ENCODE measurements around the gene TMEM92.
"Not testable (repeated sequence)": the region's sequence is repeated elsewhere in the genome, so short reads cannot be mapped to it uniquely, and the experiment has no call there.

Gene TMEM92

DNA sequence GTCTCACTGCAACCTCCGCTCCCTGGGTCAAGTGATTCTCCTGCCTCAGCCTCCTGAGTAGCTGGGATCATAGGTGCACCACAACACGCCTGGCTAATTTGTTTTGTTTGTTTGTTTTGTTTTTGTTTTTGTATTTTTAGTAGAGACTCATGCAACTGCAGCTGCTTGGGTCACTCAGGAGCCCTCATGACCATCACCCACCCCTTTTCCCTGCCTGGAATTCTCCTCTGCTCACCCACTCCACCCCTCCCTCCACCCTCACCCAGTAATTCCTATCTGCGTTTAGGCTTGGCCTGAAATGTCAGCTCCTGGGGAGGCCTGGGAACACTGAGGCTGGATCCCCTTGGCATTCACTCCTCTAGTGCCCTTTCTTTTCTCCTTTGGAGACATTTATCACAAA is 25.5 kb downstream of the TMEM92 start:
- no peak for DNase-seq

DNA sequence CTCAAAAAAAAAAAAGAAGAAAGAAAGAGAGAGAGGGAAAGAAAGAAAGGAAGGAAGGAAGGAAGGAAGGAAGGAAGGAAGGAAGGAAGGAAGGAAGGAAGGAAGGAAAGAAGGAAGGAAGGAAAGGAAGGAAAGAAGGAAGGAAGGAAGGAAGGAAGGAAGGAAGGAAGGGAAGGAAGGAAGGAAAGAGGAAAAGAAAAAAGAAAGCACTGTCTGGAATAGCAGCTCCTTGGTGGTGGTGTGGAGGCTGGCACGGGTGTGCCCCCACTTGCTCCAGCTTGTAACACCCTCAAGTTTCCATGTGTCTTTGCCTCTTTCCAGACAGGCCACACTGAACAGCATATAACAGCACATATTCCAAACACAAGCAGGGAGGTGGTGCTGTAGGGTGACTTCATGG is 26.6 kb downstream of the TMEM92 start:
- DNase-seq = not testable (repeated sequence)

DNA sequence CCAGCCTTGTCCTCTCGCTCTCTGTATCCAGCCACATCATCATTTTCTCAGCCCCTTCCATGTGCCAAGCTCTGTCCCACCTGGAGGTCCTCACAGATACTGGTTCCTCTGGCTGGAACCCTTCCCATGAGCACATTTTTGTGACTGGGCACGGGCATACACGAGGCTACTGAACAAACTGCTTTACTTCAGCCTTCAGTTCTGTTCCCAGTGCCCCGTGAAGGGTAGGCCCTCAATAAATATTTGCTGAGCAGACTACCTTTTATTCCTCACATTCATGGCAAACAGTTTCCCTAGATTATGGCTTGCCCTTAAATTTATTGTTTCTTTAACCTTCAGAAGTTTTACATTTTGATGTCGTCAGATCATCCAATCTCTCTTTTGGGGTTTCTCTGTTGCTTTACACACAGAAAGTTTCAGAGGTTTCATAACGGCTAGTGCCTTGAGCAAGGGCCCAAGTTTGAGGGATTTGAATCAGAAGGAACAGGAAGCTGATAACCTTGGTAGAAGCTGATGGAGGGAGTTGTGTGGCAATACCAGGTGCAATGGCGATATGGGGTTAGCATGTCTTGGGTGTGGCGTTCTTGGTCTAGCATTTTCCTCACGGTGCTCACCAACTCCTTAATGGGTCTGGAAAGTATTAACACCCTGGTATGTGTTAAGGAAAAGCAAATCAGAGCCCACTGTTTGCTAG is 27.8 kb downstream of the TMEM92 start:
- no peak for DNase-seq

DNA sequence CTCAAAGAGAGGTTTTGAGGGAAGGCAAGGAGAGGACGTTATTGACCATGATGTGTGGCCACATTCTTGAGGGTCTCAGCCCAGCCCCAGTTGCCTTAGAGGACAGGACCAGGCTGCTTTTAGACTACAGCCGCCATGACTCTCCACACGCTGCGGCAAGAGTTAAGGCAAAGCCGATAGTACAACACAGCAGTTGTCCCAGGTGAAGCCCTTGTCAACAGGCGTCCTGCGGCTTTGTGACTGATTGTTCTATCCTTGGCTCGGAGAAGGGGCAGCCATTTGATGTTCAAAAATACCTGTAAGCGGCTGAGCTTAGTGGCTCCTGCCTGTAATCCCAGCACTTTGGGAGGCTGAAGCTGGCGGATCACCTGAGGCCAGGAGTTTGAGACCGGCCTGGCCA is 28.8 kb downstream of the TMEM92 start:
- no peak for DNase-seq

DNA sequence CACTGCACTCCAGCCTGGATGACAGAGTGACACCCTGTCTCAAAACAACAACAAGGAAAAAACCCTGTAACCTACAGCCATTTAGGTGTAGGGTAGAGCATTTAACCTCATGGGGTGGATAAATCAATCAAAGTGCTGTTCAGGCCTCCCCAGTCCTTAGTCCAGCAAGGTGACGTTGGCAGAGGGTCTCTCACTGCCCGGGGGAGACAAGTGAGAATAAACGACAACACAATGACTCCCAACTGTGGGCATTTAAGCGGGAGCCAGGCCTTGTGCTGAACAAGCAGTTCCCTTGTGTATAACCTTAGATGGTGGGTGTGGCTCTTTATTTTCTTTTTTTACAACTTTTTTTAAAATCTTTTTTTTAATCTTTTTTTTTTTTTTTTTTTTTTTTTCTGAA is 29.3 kb downstream of the TMEM92 start:
- DNase-seq = no peak

DNA sequence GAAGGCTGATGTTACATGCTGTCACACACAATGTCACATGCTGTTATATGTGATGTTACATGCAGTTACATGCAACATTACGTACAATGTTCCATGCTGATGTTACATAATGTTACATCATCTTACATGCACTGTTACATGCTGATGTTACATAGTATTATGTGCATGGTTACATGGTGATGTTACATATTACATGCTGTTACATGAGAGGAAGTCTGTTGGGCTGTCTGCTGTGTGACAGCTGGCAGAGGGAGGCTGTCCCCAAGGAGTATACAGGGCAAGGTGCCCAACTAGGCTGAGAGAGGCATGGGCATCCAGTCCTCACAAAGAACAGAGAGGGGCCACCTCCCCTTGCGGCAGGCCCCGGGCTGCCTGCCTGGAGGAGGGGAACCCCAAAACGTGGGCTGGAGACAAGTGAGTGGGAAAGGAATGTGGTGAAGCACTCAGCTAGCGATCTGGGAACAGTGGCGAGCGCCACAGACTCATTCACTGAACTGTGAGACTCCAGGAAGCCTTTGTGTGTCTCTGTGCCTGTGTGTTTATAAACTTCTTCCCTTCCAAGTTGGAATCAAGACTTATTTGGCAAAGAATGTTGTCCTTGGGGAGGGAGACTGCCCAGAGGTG is 30.6 kb downstream of the TMEM92 start:
- no peak for DNase-seq

DNA sequence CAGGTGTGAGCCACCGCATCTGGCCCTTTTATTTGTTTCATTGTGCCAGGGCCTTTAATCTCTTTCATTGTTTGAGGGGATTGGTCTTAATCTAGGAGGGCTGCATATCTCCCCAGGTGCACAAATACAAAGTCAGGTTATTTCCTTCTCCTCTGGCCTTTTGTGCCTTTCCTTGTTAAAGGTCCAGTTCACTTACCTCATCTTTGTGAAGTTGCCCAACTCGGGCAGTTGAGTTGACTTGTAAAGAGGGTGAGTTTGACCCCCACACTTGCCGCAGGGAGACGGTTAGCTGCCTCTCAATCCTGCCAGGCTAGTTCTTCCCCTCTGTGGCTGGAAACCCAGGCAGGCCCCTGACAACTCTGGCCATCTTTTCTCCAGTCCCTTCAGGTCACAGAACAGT is 33.4 kb downstream of the TMEM92 start:
- no peak for DNase-seq

DNA sequence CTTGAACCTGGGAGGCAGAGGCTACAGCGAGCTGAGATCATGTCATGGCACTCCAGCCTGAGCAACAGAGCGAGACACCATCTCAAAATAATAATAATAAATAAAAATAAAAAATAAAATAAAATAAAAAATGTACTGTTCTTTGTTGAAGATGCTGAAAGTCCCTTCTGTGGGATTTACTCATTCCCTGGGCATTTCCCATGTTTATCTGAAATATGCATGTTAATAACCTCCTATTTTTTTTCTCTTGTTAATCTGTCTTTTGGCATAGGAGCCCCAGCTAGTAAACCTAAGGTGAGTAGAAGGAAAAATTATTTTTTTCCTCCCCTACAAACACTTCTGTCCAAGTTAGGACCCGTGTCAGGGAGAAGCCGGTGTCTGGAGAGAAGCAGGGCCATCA is 34.4 kb downstream of the TMEM92 start:
- no peak for DNase-seq

DNA sequence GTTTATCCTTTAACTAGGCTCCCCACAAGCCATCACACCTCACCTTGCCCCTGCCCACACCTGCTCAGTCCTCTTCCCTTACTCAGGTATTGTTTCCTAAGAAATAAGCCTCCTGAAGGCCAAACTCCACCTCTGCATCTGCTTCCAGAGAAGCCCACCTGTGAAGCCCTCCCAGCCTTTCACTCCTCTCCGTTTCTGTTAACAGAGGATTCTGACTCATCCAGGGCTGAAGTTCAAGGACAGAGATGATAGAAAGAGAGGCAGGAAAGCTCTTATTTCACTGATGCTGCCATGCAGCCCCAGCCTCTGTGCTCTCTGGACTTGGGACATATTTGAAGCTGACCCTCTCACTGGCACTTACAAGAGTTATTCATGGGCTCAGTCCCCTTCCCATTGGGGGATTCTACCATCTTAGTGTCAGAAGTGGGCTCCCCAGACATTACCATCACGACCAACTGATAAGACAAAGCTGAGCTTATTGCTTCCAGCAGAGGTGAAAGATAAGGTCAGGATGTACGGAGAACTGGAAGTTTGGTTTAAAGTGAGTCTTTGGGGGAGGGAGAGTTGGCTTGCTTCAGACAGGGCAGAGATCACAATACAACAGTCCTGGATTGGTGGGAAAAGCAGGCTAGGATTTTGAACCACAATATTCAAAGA is 36.3 kb downstream of the TMEM92 start:
- no peak for DNase-seq

DNA sequence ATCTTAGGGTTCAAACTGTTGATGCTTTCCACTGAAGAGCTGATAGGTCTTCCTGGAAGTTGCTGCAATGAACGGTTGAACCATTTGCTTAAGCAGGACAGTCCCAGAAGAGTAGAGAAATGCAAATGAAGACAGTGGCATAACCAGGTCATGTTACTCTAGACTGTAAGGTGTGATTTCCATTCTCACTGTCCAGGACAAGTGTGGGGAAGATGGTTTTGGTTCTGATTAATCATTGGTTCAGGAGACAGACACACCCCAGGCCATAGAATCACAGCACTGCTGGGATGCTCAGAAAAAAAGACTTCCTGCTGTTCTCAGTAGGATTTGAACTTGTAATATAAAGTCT is 36.8 kb downstream of the TMEM92 start:
- no peak for DNase-seq

DNA sequence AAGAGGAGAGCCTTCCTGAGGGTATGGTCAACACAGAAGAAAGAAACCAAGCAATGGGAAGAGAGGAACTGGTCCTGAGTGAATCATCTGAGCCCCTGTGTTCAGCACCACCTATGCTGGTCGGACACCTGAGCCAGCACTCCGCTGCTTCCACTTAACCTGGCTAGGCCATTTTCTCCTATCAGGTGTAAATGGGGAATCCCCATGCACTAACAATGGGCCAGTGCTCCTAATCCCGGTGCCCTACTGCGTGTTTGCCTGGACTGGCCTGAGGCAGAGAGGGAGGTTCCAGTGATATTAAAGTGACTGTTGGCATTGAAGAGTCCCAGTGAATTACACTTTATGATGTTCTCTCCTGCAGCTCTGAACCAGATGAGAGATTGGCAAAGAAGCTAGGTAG is 37.2 kb downstream of the TMEM92 start:
- DNase-seq = no peak

DNA sequence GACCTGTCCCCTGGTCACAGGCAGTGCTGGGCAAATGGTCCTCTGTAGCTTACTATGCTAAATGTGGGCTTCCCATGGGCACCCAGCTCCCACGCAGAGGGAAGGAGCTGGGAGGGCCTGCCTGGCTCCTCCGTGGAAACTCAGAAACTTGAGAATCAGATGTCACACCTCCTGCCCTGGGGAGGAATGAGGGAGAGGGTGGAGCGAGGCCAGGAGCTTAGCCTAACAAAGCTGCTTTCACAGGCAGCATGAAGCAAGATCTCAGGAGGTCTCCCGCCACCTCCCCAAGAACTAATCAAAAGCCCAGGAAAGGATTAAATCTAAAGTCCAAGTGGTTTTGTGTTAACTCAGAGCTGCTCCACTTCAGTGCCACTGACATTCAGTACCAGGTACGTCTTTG is 38.0 kb downstream of the TMEM92 start:
- no peak for DNase-seq

DNA sequence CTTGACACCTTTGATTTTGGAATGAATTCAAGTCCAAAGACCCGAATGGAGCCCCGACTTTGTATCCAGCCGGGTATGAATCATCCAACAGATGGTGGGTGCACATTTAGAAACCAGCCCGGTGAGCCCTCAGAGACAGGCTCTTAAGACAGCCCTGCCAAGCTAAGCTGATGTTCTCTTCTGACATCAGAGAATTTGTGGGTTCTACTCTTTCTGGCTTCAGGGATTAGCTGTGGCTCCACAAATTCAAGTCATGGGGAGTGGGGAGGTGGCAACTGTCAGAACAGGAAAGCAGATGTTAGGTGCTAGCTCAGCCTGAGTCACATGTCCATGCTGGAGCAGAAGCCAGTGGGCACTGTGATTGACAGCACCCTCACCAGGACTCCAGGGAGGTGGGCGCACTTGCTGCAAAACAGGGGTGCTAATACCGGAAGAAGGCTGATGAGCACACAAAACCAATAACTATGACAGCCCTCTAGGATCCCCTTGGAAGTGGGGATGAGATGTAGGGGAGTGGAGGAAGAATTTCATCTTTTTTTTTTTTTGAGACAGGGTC is 40.3 kb downstream of the TMEM92 start:
- DNase-seq = no peak

DNA sequence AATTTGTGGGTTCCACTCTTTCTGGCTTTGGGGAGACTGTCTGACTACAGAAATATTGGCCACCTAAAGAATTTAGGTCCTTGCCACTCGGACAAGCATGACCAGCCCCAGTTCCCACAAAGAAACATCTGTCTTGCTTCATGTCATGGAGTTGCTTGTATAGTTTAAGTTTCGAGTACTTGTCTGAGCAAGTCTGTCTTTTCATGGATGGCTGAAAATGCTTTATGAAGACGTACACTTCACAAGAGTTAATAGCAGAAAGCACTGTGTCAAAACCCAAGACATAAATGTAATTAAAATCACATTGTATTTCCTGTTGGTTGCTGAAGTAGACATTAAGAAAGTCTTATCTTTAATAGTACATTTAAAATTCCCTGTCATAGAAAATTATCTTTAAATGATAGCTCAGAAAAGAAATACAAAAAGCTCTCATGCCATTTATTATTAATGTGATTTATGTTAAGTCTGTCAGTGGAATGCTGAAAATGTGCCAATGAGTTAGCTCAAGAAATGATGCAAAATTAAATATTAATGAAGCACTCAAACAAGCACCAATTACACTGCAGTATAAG is 41.8 kb downstream of the TMEM92 start:
- DNase-seq = no peak

DNA sequence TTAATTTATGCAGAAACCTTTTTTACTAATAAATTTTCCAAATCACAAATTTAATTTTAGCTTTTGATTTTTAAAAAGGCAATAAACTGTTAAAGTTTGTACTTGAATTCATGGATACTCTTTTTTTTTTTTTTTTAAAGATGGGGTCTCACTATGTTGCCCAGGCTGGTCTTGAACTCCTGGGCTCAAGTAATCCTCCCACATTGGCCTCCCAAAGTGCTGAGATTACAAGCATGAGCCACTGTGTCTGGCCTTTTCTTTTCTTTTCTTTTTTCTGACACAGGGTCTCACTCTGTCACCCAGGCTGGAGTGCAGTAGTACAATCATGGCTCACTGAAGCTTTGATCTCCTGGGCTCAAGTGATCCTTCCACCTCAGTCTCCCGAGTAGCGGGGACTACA is 42.4 kb downstream of the TMEM92 start:
- not testable (repeated sequence) for DNase-seq

DNA sequence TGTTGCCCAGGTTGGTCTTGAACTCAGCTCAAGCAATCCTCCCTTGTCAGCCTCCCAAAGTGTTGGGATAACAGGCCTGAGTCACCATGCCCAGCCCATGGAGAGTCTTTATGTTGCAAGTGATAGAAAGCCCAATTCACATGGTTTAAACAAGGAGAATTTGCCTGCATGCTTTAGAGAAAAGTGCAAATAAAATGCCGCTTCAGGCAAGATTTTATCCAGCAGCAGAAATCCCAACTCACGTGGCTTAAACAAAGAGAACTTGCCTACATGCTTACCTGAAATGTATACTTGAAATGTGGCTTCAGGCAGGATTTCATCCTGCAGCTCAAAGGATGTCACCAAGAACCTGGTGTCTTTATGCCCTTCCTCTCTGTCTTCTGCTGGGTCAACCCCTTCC is 42.9 kb downstream of the TMEM92 start:
- DNase-seq = no peak

DNA sequence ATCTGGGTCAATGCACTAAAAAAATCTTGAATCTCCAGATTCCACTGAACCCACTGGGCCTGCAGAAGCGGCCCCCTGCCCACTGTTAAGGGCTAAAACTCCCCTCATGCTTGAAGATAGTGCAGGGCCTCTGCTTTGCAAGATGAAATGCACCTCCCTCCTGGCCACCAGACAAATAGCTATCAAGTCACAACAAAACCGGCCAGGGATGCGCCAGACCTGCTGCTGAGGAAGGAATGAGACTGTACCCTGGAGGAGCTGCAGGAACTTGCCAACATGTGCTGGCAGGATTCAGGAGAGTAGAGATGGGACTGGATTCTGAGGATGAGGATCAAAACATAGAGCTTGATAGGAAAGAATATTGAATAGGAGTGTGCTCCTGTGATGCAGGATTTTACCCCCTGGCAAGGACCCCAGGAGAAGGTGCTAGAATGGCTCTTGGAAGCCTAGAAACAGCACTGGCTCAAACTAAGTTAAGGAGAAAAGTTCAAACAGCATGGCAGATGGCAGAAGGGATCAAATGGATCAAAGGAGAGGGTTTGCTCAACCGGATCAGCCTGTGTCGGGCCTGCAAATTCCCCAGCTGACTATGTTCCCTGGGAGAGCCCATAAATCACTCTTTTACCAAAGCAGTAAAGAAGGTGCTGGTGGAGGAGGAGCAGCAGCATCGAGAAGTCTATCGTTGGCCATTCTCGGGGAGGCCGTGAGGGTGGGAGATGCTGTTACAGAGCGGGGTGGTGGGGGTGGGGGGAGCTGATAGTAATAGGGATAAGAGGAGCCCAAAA is 44.4 kb downstream of the TMEM92 start:
- DNase-seq = no peak

DNA sequence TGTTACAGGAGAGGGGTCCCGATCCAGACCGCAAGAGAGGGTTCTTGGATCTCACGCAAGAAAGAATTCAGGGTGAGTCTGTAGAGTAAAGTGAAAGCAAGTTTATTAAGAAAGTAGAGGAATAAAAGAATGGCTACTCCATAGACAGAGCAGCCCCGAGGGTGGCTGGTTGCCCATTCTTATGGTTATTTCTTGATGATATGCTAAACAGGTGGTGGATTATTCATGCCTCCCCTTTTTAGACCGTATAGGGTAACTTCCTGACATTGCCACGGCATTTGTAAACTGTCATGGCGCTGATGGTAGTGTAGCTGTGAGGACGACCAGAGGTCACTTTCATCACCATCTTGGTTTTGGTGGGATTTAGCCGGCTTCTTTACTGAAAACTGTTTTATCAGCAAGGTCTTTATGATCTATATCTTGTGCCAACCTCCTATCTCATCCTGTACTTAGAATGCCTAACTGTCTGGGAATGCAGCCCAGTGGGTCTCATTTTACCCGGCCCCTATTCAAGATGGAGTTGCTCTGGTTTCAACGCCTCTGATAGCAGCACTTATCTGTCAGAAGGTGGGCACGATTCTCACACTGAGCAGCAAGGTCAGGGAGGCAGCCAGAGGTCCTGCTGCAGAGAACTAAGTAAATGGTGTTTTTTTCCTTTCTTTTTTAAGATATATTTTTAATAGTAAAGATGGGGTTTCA is 45.2 kb downstream of the TMEM92 start:
- no peak for DNase-seq

DNA sequence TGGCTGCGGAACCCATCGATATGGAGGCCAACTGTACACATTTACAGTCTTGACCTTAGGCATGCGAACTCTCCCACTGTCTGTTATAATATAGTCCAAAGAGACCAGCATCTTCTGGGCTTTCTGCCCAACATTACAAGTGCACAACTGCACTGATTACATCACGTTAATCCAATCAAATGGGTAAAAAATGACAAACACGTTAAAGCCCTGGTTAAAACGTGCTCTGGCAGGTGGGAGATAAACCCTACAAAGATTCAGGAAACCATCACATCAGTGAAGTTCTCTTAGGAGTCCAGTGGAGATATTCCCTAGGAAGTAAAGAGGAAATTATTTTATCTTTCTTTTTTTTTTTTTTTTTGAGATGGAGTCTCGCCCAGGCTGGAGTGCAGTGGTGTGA is 48.0 kb downstream of the TMEM92 start:
- DNase-seq = no peak

DNA sequence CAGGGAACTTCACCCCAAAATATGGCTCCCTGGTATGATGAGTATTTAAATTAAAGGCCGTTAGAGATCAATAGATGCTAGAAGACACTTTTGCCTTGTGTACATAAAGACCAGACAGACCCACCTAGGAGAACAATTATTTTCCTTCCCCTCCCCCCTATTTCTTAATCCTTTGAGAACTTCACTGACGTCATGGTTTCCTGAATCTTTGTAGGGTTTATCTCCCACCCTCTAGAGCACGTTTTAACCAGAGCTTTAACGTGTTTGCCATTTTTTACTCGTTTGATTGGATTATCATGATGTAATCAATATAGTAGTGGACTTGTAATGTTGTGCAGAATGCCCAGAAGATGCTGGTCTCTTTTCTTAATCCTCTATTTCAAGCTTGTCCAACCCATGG is 48.8 kb downstream of the TMEM92 start:
- no peak for DNase-seq

DNA sequence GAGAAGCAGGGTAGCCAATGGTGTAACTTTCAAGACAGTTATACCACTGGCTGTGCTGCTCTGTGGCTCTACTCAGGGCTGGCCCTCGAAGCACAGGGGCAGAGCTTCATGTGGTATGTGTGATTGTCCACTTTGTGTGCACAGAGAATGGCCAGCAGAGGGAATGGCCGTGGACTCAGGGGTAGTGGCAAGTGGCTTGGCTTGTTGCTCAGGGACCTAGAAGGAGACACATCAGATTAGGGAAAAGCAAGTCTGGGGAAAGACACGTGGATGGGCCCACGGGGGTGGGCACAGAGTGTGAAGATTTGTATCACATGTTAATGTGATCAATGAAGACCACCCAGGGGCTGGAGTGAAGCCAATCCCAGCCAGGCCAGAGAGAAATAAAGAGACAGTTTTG is 51.6 kb downstream of the TMEM92 start:
- DNase-seq = no peak

All from hypothalamus (tissue), 51 donors.